Eye (tissue), 1 donor: ENCODE results near the gene CDK5RAP2.
"Not testable (repeated sequence)": the region's sequence is repeated elsewhere in the genome, so short reads cannot be mapped to it uniquely, and the experiment has no call there.

ENCODE experiments used
- DNase-seq: peaks from one replicate; pipeline ENCODE4 v3.0.0-alpha.2; 2015

CDK5RAP2 gene

DNA sequence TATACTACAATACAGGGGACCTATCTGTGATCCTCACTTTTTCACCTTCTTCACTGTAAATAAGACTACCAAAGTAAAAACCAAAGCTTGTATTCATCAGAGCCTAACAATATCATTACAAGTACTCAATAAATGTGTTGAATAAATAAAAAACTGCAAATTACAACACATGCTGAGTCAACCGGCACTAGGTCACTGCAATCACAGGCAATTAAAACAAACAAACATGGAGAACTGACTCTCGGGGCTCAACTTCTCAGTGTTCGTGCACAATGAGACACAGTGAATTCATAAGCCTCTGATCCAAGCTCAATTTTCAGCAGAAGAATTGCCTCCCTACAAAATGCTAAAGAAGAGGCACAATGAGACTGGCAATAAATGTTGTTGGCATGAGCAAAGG is 69.2 kb downstream of the CDK5RAP2 start:
- DNase-seq, result no peak

DNA sequence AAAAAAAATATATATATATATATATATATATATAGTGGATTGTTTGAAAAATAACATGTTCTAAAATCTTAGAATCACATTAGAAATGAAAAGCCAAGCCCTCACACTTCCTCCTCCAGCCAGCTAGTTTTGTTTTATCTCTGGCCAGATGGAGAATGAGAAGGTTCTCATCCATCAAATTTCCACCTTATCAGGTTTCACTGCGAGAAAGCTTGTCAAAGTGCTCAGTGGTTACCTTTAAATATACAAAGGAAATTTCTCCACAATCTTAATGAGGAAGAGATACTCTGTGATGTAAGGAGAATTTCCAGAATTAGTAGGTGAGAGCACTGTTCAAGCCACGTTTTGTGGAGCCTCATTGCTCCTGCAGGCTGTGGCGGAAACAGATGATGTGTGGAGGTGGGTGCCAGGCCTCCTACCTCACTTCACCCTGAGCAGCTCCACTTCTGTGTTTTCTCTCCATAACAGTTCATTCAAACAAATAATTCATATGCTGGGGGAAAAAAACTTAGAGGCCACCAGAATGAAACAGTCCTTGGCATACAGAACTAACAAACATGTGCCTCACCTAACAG is 71.9 kb downstream of the CDK5RAP2 start:
- no peak for DNase-seq

DNA sequence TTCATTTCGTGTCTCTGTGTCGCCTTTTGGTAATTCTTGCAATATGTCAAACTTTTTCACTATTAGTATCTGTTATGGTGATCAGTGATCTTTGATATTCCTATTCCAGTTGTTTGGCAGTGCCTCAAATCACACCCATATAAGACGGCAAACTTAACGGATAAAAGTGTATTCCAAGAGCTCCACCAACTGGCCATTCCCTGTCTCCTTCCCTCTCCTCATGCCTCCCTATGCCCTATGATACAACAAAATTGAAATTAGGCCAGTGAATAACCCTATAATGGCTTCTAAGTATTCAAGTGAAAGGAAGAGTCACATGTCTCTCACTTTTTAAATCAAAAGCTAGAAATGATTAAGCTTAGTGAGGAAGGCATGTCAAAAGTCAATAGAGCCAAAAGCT is 74.8 kb downstream of the CDK5RAP2 start:
- no peak for DNase-seq

DNA sequence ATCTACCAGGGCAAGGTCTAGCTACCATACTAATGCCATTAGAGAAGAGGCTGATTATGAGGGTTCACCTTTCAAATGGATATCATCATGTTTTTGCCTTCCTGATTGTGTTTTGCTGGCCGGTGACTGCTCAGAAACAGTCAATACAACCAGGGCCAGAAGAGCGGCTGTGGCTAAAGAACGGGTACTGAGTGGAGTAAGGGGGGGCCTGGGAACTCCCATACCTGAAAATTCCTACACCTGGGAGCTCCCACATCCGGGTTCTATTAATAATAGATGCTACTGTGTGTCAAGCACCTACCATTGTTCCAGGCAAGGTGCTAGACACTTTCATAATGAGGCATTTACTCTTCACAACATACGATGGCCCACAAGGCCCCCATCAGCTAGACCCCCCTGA is 79.2 kb downstream of the CDK5RAP2 start:
- no peak for DNase-seq

DNA sequence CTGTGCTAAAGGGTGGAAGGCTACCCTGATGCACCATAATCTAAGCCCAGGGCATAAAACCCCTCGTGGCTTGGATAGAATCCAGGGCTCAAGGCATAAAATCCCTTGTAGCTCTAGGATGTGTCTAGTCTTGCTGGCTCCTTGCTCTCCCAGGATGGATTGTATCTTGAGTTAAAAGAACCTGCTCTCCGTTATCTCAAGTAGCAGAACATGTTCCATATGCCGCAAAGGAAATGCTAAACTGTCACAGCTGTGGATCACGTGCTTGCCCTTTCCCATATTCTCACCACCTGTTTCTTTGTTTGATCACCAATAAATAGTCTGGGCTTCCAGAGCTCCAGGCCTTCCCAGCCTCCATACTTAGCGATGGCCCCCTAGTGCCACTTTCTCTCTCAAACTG is 82.1 kb downstream of the CDK5RAP2 start:
- not testable (repeated sequence) for DNase-seq

DNA sequence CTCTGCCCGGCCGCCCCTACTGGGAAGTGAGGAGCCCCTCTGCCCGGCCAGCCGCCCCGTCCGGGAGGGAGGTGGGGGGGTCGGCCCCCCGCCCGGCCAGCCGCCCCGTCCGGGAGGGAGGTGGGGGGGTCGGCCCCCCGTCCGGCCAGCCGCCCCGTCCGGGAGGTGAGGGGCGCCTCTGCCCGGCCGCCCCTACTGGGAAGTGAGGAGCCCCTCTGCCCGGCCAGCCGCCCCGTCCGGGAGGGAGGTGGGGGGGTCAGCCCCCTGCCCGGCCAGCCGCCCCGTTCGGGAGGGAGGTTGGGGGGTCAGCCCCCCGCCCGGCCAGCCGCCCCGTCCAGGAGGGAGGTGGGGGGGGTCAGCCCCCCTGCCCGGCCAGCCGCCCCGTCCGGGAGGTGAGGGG is 83.5 kb downstream of the CDK5RAP2 start:
- not testable (repeated sequence) for DNase-seq

DNA sequence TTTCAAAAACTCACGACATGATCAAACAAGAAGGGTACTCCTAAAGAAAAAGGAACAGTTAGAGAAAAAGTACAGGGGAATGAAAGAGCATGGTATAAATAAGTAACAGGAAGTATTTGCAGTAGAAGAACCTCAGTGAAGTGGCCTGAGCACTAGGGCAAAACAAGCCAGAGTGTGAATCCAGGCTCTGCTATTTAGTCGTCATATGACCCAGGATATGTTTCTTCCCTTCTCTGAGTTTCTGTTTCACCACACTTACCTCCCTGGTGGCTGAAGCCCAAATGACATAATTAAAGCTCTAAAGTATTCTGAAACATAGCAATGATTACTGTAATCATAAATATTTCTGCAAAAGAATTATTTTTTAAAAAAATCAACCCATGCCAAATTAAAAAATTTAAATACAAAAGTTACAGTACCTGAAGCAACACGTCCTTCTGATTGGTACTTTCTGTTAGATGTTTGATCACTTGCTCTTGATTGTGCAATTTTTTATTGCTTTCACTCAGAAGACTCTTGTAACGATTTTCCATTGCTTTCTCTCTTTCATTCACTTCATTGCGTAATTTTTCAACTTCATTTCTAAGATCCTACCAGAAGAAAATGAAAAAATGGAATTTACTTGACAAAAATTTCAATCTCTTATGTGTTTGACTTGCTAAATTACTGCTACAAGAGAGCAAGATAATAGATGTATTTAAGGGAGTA is 88.9 kb downstream of the CDK5RAP2 start:
- DNase-seq, result no peak

DNA sequence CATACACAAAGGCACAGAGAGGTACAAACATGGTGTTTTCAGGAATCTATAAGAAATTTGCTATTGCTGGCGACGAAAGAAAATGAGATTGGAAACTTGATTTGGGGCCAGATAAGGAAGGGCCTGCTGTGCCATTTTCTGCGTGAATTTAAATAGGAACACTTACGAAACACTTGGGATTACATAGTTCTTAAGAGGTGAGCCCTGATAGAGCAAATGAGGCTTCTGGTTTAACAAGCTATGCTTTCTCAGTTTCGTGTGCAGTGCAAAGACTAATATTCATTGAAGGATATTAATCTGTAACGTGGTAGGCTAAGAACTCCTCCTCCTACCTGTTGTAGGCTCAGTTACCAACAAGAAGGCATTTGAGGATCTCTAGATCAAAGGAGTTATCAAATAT is 93.1 kb downstream of the CDK5RAP2 start:
- DNase-seq, result no peak

DNA sequence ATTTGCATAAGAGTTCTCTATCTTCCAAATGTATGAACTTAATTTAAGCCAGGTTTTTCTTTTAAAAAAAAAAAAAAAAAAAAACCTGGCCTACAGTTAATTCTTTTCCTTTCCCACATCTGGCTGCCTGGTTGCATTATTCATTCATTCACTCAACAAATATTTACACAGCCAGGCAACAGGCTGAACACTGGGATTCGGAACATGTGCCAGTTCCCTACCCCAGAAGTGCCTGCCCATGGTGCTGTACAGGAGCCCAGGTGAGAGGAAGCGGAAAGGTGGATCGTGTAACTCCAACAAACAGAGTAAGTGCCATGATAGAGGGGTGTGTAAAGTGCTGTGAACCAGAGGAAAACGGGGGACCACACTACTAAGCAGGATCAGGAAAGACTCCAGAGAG is 93.6 kb downstream of the CDK5RAP2 start:
- no peak for DNase-seq

DNA sequence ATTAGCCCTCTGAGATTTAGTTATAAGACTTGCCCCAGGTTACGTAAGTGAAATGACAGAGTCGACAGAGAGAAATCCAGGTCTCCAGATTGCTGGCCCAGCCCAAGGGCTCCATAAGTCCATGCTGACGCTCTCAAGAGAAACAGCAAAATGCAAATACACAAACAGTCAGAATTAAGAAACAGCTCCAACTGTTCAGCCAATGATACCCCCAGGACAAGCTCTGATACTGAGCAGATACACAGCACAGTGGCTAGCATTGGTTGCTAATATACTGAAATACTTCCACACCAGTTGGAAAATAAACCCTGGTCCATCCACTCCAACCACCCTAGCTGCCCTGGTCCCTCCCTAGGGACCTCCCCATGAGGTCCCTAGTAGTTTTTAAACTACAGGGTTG is 94.2 kb downstream of the CDK5RAP2 start:
- DNase-seq, result no peak

DNA sequence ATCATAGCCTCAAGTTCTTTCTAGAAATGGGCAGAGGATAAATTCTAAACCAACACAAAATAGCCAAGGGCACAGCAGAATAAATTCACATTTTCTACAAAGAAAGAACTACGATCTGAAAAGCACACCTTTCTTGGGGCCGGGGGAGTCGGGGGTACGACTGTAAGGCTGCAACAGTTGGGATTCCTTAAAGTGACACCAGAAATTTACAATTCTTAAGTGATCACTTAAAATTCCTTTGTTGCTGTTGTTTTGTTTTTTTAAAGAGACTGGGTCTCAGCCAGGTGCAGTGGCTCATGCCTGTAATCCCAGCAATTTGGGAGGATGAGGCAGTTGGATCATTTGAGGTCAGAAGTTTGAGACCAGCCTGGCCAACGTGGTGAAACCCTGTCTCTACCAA is 95.8 kb downstream of the CDK5RAP2 start:
- no peak for DNase-seq

DNA sequence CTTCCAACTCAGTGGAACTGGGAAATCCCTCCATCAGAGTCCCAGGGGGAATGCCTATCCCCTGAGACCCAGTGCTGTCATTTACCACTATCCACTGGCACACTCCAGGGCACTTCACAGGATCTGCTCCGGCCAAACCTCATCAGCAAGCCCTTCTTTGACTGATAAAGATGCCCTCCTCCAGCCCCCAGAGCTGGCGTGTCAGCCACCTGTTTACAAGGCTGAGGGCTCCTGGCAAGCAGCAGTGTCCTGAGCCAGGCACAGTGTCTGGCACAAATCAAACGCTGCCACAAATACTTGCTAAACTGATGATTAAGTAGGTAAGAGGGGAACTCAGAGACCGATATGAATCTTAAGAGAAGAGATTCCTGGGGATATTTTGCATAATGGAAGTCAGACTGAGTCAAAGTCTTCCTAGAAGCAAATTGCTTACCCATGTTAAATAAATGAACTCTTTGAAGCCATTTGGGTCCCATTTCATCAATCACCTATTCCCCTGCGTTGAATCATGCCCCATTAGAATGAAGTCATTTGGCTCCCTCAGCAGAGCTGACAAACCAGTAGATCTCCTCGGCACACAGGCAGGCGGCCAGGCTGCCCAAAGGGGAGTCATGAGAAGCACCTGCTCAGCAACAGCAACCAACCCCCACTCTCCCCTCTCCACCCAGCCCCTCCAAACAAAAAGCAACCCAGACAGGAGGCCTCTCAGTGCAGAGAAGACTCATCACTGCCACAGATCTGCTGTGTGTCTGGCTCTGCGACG is 97.4 kb downstream of the CDK5RAP2 start:
- DNase-seq, result no peak

DNA sequence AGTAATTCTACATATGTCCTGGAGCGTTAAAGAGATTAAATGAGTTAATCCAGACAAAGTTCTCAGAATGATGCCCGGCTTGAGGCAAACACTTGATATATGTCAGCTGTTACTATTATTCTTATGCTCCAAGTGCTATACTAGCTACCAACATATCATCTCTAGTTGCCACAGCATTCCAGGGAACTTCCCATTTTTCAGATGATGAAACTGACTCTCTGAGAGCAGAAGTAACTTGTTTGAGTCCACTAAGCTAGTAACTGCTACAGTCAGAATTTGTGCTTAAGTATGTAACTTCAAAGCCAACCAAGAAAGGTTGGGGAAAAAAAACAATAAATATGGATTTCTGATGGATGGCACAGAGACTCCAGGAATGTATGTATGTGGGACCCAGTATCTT is 98.1 kb downstream of the CDK5RAP2 start:
- no peak for DNase-seq

DNA sequence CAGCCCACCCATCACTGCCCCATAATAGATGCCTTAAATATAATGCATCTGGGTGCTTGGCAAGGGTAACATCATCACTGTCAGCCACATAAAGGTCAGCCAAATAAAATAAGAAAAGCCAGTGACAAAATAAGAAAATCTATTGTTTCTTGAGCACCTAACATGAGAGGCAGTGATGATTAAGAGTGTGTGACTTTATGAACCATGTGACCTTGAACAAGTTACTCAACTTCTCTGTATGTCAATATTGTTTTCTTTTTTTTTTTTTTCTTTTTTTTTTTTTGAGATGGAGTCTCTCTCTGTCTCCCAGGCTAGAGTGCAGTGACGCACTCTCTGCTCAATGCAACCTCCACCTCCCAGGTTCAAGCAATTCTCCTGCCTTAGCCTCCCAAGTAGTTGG is 98.7 kb downstream of the CDK5RAP2 start:
- no peak for DNase-seq

DNA sequence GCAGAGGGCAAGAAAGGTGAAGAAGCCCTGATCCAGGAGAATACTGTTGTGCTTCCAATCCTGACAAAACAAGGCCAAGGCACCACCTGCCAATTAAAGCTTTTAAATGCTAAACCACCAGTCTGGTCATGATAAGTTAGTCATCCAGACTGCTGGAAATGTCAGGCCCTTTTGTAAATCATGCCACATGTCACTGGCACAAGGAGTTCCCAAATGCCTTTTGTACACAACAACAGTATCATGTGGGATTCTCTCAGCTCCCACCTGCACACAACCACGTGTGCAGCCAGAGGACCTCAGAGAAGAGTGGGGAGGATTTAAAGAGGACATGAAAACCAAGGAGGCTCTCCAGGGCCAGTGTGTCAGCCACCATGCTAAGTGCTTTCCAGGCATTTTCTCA is 99.3 kb downstream of the CDK5RAP2 start:
- DNase-seq, result no peak

DNA sequence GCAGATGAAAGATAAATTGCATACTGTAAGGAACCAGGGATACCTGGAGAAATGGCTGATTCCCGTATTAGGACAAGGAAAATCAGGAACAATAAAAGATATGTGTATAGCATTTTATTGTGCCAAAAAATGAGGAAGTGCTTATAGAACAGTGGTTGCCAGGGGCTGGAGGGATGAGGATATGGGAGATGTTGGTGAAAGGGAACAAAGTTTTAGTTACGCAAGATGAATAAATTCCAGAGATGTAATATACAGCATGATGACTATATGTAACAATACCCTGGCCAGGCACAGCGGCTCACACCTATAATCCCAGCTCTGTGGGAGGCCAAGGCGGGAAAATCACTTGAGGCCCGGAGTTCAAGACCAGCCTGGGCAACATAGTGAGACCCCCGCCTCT is 101.8 kb downstream of the CDK5RAP2 start:
- DNase-seq, result no peak

DNA sequence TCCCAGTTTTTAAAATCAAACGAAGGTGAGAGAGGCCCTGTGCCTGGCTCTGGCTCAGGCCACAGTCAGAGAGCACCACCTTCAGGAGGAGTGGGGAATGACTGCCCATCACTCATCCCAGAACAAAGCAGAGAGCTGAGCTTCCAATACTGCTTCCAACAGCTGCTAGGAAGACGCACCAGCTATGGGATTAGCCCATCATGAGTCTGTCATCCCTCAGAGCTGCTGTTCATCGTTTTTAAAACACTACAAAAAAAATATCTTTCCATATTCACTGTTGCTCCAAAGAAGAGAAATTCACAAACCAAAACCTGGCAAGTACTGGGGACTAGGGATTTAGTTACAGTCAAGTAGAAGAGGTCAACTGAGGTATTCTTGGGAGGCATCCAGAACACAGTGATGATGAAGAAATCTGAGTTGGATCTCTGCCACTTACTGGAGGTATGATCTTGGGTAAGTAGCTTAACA is 102.4 kb downstream of the CDK5RAP2 start:
- DNase-seq, result peak; percentile 81

DNA sequence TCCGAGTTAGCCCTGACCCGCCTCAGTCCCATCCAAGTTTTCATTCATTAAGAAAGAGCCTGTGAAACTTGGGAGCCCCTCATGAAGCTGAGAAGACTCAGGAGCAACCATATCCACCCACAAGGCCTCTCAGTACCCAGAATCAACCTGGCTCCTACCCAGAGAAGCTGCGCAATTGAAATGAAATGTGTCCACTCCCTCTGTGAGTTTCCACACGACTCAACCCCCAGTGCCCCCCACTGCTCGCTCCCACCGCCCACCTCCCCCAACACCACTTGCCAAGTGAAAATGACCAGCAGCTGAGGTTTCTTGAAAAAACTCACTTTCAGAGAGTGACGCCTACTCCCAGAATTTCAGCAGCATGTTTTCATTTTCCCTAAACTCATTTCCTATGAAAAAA is 104.6 kb downstream of the CDK5RAP2 start:
- peak; percentile 22 for DNase-seq

DNA sequence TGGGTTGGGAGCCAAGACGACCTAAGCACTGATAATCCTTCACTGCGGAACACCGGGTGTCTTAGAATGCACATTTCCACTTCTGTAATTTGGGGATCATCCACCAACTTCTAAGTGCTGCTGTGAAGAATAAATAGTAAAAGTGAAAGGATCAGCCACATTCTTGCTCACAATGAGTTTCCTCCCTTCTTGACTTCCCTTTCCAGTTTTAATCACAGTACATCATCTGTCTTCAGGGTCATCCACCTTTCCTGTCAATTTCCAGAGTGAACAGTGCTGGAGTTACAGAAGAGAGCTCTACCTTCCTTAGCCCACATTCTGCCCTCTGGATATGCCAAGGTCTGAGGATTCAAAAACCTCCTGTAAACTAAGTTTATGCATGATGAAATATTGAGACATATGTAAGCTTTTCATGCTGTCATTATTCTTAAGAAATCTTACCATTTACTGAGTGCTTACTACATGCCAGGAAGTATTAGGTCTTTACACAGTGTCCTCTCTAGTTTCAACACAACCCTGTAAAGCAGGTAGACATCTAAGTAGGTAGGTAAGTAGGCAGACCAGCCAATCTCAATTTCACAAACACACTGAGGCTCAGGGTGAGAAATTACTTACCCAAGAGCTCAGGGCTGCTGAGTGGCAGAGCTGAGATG is 105.2 kb downstream of the CDK5RAP2 start:
- DNase-seq, result no peak

DNA sequence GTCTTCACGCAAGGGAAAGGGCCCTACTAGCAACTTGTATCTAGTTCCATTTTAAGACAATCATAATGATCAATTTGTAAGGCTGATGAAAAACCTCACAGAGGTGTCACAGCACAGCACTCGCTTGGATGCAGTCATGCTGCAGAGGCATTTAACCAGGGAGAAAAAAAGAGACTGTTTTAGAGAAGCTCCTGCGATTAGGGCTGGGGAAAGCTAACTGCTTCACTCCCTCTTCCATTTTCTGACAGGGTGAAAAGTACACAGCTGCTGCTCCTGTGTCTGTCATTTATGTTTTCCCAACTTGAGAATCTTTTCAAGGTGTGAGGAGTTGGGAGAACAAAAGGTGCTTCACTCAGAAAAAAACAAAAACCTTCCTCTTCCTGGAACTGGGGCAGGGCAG is 106.4 kb downstream of the CDK5RAP2 start:
- no peak for DNase-seq

DNA sequence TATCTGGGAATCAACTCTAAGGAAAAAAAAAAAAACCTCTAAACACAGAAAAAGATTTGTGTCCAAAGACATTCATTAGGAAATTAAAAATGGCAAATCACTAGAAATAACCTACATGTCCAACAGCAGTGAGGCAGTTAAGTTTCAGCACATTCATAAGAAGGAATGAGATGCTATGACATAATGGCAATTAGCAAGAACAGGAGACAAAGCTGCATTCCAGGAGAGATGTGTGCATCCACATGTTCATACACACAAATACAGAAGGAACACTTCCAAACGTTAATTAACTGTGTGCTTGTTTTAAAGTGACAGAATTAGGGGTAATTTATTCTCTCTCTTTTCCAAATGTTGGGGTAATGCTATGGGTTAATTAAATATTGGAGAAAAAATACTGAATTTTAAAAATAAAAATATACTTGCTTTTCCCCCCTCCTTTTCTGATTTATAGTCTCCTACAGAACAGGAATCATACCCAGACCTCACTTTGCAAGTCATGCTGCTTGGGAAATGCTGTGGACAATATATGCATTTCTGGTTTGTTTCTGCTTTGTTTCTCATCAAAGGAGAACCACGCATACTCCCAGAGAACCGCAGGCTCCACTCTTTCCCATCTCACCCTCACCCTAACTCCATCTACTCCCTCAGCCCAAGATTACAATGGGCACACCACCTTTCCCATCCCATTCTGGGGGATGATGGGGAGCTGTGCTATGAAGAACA is 114.1 kb downstream of the CDK5RAP2 start:
- peak; percentile 37 for DNase-seq

DNA sequence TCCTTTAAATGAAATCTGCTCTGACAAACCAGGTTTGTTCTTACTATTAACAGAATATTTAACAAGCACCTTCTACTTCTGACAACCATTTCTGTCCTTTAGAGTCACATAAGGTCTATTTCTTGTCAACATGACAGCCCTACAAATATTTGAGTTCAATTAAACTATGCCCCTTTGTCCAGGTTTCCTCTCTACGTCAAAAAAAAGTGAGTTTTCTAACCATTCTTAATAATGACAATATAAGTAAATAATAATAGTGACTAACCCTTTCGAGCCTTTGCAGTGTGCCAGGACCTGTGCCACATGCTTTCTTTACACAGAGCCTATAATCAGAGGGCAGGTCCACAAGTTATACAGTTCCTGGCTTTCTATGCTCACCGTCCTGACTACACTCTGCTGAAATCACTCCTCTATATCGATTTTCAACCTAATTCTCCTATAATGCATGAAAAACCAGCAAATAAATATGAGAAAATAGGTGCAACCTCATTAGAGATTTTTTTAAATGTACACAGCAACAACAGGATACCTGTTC is 115.0 kb downstream of the CDK5RAP2 start:
- DNase-seq, result no peak
